HG03064 (cell line): ENCODE data around the gene SREBF2.
"Not testable (repeated sequence)": the region's sequence is repeated elsewhere in the genome, so short reads cannot be mapped to it uniquely, and the experiment has no call there.

Source experiments
- ATAC-seq: cut with Tn5 transposase; IDR thresholded peaks from one replicate; pipeline ENCODE4 v1.9.1; 2021; ENCODE audit warnings: low read depth; ENCODE audit not compliant: unreplicated experiment

Gene SREBF2

GRCh38 chr22:41936894-41937169 lies 103.9 kb downstream of the SREBF2 start:
- no peak for ATAC-seq

DNA sequence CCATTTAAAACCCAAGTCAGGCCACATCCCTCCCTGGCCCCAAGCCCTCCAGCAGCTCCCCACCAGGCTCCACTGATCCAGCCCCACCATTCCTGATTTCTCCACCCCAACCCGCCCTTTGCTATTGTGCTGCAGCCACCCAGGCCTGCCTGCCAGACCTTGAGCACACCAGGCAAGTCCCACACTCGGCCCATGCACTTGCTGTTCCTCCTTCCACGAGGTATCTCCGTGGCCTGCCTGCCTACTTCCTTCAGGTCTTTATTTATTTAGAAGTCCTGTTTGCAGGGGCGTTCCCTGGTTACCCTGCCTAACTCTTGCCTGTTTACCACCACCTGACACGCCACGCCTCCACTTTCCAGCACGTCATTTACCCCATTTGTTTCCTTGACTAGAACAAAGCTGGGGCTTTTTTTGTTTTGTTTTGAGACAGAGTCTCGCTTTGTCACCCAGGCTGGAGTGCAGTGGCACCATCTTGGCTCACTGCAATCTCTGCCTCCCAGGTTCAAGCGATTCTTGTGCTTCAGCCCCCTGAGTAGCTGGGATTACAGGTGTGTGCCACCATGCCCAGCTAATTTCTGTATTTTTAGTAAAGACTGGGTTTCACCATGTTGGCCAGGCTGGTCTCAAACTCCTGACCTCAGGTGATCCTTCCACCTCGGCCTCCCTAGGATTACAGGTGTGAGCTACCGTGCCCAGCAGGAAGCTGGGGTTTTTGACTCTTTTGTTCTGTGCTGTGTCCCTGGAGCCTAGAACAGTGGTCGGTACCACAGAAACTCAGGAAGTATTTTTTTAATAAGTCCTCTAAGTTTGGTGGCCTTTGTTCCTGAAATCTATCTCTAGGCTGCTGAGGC lies 107.3 kb downstream of the SREBF2 start:
- peak; percentile 52 for ATAC-seq

DNA sequence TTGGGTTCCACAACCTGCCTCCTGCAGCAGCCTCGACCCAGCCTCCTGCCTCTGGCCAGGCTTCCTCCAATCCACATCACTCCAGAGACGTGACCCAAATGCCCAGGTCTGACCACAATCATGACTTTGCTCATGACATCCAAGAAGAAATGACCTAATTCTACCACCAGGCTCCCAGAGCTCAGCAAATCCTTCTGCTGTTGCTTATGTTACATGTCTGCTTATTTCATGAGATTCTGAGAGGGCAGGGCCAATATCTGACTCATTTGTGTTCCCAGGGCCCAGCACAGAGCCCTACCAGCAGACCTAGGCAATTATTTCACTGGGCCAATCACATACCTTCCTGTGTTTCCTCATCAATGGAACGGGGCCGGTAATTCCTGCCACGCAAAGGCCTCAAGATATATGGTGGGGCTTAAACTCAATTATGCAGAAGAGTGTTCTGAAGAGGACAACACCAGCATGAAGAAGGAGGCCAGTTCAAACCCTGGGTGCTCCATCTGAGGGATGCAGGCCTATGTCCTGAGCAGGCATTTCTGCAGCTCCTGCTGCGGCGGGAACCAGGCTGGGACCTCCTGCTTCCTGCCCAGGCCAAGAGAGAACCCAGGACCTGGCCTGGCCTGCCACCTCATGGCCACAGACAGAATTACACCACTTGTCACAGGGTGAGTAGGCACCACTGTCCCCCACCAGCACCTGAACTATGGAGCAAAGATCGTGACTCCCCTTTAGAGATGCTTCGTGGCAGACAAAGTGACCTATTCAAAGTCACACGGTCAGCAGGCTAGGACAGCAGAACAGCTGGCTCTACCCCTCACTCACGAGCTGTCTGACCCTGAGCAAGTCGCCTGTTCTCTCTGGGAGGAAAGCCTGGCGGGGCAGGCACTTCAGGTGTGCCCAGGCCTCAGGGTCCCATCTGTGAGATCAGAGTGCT lies 108.2 kb downstream of the SREBF2 start:
- no peak for ATAC-seq

DNA sequence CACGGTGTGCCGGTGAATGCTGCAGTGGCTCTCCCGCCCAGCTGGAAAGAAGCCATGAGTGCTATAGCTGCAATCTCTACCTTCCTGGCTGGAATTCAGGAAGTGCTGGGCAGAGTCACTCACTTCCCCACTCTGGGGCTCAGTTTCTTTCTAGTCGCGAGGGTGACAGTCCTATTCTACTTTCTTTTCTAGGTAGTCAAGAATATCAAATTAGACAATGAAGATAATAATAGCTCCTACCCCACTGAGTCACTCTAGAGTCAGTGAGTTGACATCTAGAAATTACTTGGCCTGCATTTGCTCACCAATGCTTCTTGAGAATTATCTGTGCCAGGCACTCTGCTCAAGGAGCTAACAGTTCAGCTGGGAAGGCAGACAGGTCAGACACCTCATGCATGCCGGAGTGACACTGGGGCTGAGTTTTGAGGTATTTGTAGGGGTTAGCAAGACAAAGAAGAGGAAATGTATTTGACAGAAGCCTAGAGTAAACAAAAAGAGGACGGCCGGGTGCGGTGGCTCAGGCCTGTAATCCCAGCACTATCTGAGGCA lies 110.8 kb downstream of the SREBF2 start:
- ATAC-seq: no peak

GRCh38 chr22:41946629-41947423 lies 113.9 kb downstream of the SREBF2 start, which contains the start of gene CENPM:
CENPM (minus strand) TSS chr22:41947152; CDS start chr22:41947076, 76 bp downstream.
- peak; percentile 66 for ATAC-seq

GRCh38 chr22:41947424-41948080 lies 114.6 kb downstream of the SREBF2 start:
- no peak for ATAC-seq

DNA sequence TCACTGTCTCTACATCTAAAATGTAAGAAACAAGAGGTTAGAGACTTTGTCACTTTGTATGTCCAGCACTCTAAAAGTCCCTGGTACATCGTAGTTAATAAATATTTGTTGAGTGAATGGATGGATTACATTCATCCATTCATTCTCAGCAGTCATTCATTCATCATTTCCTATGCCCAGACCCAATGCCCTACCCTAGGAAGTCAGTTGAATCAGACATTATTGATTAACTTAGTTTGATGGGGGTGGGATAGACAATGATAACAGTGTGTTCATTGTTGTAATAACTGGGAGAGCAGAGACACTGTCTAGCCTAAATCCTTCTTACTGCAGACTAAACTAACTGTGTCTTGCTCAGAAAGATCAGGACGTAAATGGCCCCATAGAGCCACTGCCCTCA lies 115.2 kb downstream of the SREBF2 start:
- no peak for ATAC-seq

DNA sequence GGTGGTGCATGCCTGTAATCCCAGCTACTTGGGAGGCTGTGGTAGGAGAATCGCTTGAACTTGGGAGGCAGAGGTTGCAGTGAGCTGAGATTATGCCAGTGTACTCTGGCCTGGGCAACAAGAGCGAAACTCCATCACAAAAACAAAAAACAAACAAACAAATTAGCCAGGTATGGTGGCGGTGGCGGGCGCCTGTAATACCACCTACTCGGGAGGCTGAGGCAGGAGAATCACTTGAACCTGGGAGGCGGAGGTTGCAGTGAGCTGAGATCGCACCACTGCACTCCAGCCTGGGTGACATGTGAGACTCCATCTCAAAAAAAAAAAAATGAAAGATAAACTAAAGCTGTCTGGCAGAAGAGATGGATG lies 116.0 kb downstream of the SREBF2 start:
- ATAC-seq: not testable (repeated sequence)

- no peak for ATAC-seq
Observed at GRCh38 chr22:41949297-41949965, 116.5 kb downstream of the SREBF2 start.

DNA sequence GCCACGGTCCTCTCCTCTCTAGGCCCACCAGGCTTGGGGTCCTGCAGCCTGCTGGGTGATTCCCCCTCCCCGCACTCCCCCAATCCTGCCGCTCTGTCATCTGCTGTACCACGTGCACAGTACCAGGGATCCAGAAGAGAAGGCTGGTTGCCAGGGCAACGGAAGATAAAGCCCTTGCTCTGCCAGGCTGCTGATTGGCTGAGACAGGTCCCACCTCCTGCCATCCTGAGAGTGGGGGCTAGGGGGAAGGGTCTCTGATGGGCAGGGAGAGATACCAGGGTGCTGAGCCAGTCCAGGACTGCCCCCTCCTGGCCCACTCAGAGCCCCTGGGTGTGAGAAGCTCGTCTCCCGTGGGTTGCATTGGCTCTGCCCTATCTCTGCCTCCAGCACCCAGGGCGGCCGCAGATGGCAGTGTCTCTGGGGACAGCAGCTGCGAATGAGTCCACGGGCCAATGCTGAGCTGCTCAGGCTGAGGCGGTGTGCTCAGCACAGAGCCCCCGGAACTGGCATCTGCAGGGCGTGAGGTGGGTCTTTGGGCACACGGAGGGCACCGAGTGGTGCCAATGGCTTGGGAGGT lies 119.1 kb downstream of the SREBF2 start, which contains the start of gene SMIM45:
Gene SMIM45 (plus strand): TSS at position 253 of the 577 bp plus-strand sequence.
- no peak for ATAC-seq

- no peak for ATAC-seq
Observed at GRCh38 chr22:41952713-41953112, 119.8 kb downstream of the SREBF2 start.
